Activated T-cell treated with anti-CD3 and anti-CD28 coated beads, Interleukin-2, amount 50 U/mL, for 48 hours (primary cell): ENCODE data around the gene LAMA5.

Experiments
- DNase-seq, 2 experiments: peaks; one replicate each; pipeline ENCODE4 v3.0.0-alpha.2; 2020

Gene LAMA5

DNA sequence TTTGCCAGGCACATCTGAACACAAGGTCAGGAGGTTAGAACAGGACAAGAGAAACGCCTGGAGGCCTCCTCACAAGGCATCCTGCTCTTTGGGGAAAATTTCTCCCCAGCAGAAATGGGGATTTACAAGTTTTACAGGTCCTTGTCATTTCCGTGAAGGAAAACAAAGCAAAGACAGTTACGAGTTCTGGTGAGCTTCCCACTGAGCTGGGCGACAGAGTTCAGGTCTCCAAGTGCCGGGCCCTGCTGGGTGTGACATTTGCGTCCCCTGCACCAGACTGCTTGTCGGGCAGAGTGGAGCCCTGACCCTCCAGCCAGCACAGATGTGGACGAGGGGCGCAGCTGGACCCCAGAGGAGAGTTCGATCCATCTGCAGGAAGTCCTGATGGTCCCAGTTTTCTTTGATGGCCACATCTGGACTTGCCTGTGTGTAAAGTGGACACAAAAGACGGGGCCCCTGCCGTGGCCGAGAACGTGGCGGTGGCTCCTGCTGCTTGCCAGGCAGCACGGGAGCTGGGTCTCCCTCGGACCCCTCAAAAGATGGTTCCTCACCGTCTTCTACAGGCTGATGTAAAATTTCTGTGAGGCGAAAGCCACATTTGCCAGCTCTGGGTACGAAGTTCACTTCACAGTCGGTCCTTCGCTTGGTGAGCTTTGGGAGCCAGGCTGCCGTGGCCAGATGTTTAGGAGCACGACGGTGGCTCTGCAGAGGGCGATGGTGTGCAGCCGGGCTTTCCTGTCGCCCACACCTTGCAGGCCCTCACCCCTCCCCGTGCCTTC is 69.5 kb downstream of the LAMA5 start:
- no peak for DNase-seq

DNA sequence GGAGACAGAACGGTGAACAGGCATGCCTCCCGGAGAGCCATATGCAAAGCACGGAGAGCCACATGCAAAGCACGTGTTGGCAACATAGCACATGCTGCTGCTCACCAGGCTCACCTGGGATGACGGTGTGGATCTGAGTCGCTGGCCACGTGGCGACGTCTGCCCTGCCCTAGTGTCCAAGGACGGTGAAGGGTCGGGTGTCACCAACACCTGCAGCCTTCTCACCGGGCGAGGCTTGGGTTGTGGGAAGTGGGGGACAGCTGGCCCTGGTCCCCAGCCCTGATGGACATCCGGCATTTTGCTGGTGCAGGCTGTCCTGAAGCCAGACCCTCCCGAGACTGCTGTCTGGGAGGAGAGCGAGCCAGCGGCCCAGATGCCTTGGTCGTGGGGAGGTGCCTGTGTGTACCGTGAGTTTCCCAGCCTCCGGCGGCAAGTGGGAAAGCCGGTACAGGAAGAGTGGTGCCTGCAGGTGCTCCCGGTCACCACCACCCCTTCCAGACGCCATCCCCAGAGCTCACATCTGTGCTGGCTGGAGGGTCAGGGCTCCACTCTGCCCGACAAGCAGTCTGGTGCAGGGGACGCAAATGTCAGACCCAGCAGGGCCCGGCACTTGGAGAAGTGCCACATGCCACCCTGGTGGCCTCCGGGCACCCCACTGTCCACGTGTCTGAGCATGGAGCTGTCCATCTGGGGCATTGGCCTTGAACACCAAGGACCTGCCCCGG is 70.2 kb downstream of the LAMA5 start:
- DNase-seq = no peak

DNA sequence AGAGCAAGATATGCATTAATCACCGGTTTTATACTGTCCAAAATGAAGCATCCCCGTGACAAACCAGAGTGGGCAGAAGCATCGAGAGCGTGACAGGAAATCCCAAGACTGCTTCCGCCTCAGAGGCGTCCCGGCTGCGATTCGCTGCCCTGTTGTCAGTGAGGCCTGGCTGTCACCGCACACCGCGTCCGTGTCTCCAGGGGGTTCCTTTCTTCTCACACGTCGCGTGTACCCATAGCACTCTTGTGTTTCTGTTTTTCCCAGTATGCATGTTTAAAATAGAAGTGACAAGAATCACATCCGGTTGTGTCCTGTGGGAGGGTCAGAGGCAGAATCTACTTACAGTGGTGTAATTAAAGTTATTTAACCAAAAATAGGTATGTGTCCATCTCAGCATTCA is 72.6 kb downstream of the LAMA5 start:
- DNase-seq = no peak

DNA sequence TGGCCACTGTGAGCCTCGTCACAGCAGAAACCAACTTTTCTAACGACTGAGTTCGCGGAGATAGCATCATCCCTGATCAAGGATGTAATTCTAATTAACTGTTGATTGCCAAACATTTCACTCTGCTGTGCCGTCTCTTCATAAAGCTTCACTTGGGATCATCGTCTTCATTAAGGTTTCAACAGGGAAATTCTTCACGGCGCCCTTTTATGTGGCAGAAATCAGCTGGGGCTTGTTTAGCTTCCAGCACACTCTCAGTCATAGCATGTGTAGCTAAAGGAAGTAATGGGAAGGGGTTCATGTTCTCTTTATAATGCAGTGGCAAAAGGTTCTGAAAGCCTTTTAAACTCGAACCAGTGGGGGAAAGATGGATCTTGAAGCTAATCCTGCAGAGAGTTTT is 73.2 kb downstream of the LAMA5 start:
- DNase-seq = no peak

DNA sequence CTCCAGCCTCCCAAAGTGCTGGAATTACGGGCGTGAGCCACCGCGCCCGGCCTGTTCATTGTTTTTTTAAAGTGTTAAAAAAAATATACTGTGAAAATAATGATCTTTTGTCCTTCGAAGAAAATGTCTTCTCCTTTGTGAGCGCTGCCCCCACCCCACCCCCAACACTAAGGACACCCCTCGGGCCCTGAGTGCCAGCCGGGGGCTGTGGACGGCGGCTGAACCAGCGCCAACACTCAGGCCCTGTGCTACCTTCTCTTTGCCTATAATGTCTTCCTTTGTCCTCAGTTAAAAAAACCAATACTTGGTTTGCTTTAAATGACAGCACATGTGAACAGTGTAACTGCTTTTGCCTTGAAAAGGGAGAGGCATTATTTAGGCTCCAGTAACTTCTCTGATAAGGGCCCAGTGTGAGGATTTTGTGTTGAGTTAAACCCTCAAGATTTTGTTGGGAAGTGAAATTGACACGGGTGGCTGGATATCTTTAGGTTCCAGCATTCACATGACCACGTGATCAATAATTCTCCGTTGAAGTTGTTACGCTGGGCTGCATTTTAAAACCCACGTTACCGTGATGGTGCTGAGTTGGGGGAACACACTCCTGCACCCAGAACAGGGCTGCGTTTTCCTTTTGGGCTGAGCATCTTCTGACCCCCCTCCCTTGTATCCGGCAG is 73.9 kb downstream of the LAMA5 start:
- DNase-seq = no peak

DNA sequence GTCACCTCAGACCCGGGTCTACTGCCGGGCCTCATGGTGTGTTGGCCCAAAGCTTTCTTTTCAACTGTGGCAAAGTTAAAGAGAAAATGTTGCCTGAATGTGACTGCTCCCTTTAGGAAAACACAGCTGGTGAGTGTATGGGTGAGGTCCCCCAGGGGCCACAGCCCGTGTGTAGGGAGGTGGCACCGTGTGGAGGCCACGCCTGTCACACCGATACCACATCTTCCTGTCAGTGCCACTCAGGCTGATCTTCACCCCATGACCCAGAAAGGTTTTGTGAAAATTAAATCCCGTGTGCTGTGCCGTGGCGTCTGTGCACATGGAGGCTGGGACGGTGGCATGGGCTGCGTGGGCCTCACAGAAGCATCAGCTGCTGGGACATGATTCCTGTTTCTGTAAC is 75.0 kb downstream of the LAMA5 start:
- no peak for DNase-seq

DNA sequence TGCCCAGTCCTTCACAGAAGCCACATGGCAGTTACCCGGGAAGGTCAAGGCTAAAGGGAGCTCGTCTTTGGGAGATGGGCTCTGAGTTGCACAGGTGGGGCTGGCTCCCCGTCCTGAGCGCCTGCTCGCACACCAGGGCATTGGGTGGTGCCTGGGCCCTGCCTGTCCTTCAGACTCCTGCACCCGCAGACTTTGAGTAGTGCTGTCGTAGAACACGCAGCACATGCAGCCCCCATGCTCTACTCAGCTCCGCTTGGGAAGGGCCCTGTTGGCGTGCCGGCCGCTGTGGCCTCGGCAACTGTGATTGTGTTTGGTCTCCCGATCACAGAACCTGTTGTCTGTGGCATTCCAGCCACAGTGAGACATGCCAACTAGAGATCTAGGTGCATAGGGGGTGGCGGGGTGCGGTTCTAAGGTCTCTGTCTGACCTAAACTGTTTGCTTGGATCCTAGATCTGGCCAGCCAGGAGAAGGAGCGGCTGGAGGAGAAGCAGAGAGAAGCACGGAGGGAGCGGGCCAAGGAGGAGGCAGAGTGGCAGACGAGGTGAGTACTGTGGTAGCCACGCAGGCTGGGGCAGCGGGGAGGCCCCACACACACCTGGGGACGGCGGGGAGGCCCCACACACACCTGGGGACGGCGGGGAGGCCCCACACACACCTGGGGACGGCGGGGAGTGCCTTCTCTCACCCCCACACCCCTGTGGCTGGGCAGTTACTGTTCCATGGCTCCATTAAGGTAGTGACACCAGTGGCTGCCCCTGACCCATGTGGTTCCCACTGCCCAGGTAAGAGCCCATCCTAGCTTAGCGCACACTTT is 75.7 kb downstream of the LAMA5 start:
- DNase-seq = no peak

DNA sequence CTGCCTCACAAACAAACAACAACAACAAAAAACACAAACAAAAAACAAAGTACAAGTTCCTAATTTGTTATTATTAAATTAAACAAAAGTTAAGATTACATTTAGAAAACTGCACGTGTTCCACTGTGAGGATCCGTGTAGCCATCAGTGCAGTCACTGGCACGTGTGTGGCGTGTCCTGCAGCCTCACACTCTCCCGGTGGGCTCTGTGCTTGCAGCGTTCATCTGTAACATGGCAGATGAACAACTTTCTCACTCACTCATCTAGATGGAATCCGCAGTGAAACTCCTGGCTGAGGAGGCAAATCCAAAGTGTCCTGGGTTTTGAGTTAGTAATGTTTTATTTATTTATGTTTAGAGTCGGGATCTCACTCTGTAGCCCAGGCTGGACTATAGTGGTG is 77.2 kb downstream of the LAMA5 start:
- DNase-seq = no peak

DNA sequence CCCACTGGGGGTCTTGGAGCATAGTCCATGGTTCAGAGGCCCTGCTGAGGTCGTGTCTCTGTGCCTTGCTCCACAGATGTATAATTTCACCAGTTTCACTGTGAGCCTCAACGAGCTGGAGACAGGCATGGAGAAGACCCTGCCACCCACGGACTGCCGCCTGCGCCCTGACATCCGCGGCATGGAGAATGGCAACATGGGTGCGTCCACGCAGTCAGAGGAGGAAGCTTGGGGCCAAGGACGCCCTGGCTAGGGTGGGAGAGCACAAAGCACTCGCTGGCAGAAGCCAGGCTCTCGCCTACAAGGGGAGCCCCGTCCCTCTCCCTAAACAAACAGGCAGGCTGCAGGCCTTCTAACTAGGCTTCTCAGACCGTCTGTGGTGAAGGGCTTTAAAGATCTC is 78.0 kb downstream of the LAMA5 start:
- no peak for DNase-seq

DNA sequence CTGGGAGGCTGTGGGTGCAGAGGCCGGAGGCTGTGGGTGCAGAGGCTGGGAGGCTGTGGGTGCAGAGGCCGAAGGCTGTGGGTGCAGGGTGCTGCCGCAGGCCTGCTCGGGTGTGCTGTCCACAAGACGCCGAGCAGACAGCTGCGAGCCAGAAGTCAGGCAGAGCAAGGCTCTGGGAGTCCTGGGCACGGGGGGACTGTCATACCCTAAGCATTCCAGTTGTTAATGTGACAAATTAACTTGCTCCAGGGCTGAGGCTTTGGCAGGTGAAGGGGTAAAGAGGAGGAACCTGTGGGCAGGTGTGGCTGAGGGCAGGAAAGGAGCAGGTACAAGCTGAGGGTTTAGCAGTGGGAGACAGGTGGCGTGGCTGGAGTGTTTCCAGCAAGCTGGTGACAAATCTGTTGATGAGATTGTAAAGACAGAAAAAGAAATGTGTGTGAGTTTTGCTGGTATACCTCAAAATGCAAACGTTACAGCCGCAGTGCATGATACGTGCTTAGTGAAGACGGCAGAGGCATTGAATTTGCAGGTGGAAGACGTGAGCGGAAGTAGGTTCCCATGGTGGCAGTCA is 78.5 kb downstream of the LAMA5 start:
- no peak for DNase-seq

DNA sequence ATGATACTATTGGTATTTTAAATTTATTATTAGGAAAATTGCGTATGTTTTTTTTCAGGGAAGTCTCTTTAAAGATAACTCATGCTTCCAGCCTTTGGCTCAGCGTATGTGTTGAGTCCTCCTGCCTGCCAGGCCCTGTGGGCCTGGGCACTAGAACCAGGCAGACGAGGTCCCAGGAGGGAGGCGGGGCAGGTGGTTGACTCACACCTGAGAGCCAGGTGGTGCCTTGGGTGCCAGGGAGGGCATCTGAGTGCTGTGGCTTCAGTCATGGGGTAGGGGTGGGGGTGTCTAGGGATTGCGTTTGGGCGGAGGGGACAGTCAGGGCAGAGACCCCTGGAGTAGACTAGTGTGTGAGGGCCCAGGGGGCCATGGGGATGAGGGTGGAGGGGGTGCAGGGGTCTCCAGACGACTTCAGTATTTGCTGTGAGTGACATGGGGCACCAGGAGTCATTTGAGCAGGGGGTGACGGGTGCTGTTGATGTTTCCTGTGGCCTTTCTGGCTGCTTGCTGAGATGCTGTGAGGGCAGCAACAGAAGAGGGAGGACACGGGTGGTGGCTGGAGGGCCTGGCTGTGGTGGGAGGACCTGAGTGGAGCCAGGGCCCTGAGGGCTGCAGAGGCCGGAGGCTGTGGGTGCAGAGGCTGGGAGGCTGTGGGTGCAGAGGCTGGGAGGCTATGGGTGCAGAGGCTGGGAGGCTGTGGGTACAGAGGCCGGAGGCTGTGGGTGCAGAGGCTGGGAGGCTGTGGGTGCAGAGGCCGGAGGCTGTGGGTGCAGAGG is 79.2 kb downstream of the LAMA5 start:
- DNase-seq = no peak

DNA sequence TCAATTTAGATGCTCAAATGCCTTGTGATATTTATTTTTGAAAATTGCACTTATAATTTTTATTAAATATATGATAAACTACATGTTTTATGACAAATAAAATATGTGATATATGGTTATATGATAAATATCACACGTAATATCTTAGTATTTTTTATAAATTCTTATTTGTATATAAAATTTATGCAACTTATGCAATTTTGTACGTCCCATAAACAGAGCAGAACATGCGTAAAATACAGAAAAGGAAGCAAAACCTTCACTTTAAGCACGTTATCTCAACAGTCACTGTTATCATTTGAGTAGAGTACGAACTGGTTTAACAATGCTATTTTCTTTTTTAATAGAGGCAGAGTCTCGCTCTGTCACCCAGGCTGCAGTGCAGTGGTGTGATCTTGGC is 80.0 kb downstream of the LAMA5 start:
- DNase-seq = no peak

DNA sequence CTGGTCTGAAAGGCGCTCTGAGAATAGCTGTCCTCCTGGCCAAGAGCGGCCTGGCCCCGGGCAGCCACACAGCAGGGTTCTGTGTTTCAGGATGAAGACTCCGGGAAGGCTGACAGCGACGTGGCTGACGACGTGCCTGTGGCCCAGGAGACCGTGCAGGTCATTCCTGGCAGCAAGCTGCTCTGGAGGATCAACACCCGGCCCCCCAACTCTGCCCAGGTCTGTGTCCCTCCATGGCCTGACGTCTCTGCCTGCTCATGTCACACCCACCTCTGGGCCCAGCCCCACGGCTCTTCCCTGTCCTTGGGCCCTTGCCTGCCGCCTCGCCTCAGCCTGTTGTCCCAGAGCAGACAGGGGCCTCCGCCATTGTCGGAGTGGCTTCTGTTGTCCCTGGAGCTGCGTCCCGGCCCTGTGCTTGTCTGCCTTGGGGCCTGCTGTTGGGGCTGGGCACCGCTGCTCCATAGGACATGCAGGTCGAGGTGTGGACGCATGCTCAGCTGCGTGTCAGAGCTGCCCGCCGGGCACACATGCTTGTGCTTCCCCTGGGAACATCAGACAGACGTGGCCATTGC is 80.5 kb downstream of the LAMA5 start:
- DNase-seq = no peak

DNA sequence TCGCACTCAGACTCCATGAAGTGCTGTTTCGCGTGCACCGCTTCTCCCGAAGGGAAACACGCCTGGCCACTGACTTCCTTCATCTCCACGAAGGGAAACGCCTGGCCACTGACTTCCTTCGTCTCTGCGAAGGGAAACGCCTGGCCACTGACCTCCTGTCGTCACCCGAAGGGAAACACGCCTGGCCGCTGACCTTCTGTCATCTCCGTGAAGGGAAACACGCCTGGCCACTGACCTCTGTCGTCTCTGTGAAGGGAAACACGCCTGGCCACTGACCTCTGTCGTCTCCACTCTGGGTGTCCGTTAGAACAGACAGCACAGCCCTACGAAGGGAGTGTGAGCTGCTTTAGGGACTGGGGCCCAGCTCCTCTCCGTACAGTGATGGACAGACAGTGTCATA is 81.4 kb downstream of the LAMA5 start:
- DNase-seq = no peak

DNA sequence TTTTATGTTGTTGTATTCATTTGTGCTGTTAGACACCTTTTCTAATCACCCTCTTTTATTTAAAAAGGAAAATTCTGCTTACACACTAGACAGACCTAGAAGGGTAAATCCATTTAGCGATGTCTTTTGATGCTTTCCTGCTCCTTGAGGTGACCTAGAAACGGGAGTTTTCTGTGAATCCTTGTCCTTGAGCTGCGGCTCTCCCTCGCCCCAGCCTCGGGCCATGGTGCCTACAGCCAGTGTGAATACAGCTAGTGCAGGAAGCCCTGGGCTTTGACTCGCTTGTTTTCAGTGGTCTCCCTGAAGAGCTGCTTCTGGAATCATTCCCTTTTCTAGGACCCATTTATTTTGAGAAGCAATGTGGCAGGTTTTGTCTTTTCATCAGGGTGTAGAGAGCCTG is 82.0 kb downstream of the LAMA5 start:
- no peak for DNase-seq

DNA sequence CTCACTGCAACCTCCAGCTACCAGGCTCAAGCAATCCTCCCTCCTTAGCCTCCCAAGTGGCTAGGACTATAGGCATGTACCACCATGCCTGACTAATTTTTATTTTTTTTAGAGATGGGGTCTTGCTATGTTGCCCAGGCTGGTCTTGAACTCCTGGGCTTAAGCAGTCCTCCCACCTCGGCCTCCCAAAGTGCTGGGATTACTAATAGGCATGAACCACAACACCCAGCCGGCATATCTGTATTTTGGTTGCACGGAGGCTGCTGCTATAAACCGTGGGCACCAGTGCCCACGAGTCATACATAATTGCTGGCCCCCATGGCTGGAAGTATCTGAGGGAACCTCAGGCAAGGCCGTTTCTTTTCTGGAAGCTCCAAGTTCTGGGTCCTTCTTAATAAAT is 82.7 kb downstream of the LAMA5 start:
- DNase-seq = no peak

DNA sequence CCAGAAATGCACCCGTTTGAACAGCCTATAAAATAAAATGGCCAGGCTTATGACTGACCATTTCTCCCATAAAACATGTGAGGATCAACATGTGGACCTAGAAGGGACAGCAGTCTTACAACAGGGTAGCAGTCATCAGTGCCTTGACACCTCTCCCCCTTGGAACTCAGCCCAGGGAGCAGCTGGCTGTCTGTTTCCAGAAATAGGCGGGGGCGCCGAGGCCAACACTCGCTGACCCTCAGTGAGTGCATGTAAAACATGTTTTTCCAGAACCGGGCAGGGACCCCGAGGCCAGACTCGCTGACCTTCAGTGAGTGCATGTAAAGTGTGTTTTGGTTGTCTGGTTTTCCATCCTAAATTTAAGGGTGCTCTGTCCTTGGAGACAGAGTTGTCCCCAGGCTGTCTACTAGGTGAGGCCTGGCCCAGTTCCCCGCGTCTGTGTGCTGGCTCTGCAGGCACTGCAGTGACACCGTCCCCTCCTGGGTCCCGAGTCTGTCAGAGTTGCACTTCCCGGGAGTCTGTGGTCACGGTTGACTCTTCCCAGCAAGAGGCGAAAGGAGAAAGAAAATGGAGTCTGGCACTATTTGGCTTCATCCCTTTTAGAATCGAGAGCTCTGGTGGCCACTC is 84.1 kb downstream of the LAMA5 start:
- no peak for DNase-seq

DNA sequence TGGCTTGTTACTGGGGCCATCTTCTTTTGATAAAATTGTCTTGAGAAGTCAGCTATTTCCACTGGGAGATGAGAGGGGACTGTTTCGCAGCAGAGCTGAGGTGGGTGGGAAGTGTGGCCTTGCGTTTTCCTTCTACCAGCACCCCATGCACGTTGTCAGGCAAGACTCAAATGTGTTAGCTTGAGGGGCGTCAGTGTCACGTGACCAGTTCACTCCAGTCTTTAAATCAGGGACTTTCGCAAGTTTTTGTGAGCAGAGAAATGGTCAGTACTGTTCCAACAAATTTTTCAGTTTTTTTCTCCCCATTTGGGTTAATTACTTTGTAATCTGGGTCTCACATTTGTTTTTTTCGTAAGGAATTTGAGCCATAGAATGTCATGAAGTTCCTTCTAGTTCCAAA is 85.0 kb downstream of the LAMA5 start:
- DNase-seq = no peak

DNA sequence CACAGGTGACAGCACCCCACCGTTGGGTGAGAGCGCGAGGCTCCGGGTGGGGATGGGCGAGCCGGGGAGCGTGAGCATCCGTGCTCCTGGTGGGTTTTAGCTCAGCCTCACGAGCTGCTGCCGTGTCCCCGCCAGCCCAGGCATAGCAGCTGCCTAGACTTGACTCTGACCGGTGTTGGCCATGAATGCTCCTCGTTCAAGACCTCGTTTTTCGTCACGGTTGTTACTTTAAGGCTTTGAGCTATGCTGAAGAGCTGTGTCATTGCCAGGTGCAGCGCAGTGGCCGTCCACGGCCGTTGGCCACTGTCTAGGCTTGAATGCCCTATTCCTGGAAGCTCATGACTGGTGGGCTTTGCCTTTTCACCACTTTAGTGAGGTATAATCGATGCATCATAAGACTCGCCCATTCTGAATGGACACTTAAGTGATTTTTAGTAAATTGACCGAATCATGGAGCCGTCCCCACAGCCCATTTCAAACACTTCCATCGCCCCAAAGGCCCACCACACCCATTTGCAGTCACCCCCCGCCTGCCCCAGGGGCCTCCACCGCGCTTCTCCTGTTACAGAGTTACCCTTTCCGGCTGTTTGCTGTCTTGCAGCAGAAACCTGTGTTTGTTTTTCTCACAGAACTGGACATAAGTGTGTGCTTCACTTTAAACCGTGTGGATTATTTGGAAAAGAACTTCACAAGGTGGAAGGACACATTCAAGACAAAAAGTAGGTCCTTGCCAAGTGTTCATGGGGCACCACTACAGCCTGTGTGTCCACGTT is 85.8 kb downstream of the LAMA5 start:
- DNase-seq = no peak

DNA sequence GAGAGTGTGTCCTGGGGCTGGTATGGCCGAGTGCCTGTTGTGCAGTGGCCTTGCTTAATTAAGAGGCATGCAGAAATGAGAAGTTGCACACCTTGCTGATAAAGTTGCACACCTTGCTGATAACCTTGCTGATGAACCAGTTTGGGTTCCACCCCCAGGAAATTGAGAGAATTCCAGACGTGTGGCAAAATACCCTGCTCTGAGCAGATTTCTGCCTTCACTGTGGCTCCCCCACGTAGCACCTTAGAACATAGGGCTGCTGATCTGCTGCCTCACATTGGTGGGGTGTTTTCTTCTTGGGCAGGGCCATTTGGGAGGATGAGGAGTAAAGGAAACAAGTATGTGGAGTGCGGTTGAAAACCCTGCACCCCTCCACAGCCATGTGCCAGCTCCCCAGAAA is 86.8 kb downstream of the LAMA5 start:
- no peak for DNase-seq
